ENCODE results near the gene CD300H.
"Not testable (repeated sequence)": the region's sequence is repeated elsewhere in the genome, so short reads cannot be mapped to it uniquely, and the experiment has no call there.

The CD300H gene

GRCh38 chr17:74584292-74585060 lies 17.2 kb upstream of the CD300H start:
- DNase-seq, result no peak

GRCh38 chr17:74582633-74583032 lies 15.3 kb upstream of the CD300H start:
- no peak for DNase-seq

- DNase-seq, result no peak
Measured at GRCh38 chr17:74579900-74580299, 12.6 kb upstream of the CD300H start.

GRCh38 chr17:74578979-74579378 lies 11.7 kb upstream of the CD300H start:
- no peak for DNase-seq

- no peak for DNase-seq
Measured at GRCh38 chr17:74574489-74575142, 7.3 kb upstream of the CD300H start.

GRCh38 chr17:74573635-74574034 lies 6.3 kb upstream of the CD300H start:
- not testable (repeated sequence) for DNase-seq

- DNase-seq, result no peak
Measured at GRCh38 chr17:74573169-74573568, 5.9 kb upstream of the CD300H start.

- DNase-seq, result no peak
Measured at GRCh38 chr17:74571621-74572270, 4.4 kb upstream of the CD300H start.

GRCh38 chr17:74569020-74570003 lies 2.0 kb upstream of the CD300H start:
- no peak for DNase-seq

GRCh38 chr17:74568106-74568873 lies 981 bp upstream of the CD300H start:
- DNase-seq, result no peak

GRCh38 chr17:74566132-74566753 lies 1.1 kb downstream of the CD300H start:
- DNase-seq, result no peak

- peak; percentile 2 for DNase-seq
Measured at GRCh38 chr17:74565126-74565525, 2.2 kb downstream of the CD300H start.

GRCh38 chr17:74563358-74563757 lies 4.0 kb downstream of the CD300H start:
- DNase-seq, result no peak

GRCh38 chr17:74561586-74561985 lies 5.7 kb downstream of the CD300H start:
- no peak for DNase-seq

GRCh38 chr17:74558882-74559519 lies 8.3 kb downstream of the CD300H start:
- no peak for DNase-seq

GRCh38 chr17:74558402-74558801 lies 8.9 kb downstream of the CD300H start:
- not testable (repeated sequence) for DNase-seq

GRCh38 chr17:74555427-74555940 lies 11.8 kb downstream of the CD300H start:
- DNase-seq, result no peak

- DNase-seq, result no peak
Measured at GRCh38 chr17:74554909-74555308, 12.4 kb downstream of the CD300H start.

- no peak for DNase-seq
Measured at GRCh38 chr17:74552037-74552436, 15.3 kb downstream of the CD300H start.

- no peak for DNase-seq
Measured at GRCh38 chr17:74550602-74551001, 16.7 kb downstream of the CD300H start.

GRCh38 chr17:74549343-74549742 lies 18.0 kb downstream of the CD300H start:
- DNase-seq, result no peak
